Measurements from ENCODE around the gene CERS6. TPM values are rescaled to one million over a fixed set of nuclear protein-coding genes. Genes with fewer than 3 reads are reported as not detected.
A peak's percentile ranks its signal among the peaks of the same experiment; 100 is the strongest.

Gene CERS6
- polyA plus RNA-seq, 3 donors, result 7.6 to 17.7 (median 15.6) TPM

GRCh38 chr2:168690381-168690885 lies 234.4 kb downstream of the CERS6 start:
- Mint-ChIP-seq H3K4me1 (peaks cover 15% of the 10 kb centered on the region), H3K9me3 (no peaks in the 10 kb centered on the region), H3K27ac (no peak overlapping the region), H3K36me3 (peaks cover 26 to 34% of the 10 kb centered on the region in 2 donors), H3K27me3 (ENCODE audit: low read depth in 3 of 3) (no peaks in the 10 kb centered on the region), H3K4me3 (no peak overlapping the region)
- 92% methylated on average over 1 of the region's 1 CpG for WGBS (ENCODE audit: insufficient coverage)
- Histone ChIP-seq H3K4me2 (replicated peaks; ENCODE audit: extremely low read depth, low read length, poor library complexity, severe bottlenecking) (no peak overlapping the region), H3K9ac (ENCODE audit: insufficient read depth, low read length, poor library complexity, severe bottlenecking) (no peak overlapping the region), H3K4me3 (replicated peaks in 1 of 3; ENCODE audit: low read depth in 2 of 3, low read length in 3 of 3) (no peak overlapping the region), H3K4me1 (ENCODE audit: control insufficient read depth in 1 of 2, insufficient read depth in 2 of 2, low read length in 2 of 2) (peaks cover 14 to 15% of the 10 kb centered on the region in 2 donors), H3K36me3 (replicated peaks in 1 of 2; ENCODE audit: control insufficient read depth in 1 of 2, insufficient read depth in 2 of 2, low read length in 2 of 2) (peaks cover 21 to 39% of the 10 kb centered on the region in 2 donors), H3K27me3 (ENCODE audit: control insufficient read depth in 2 of 2, insufficient read depth in 2 of 2, low read length in 2 of 2) (no peaks in the 10 kb centered on the region), H3K27ac (ENCODE audit: low read depth in 1 of 2, low read length in 2 of 2) (no peak overlapping the region), H3K79me2 (ENCODE audit: insufficient read depth, low read length) (peaks cover 19% of the 10 kb centered on the region), H3K9me3 (replicated peaks in 1 of 2; ENCODE audit: control insufficient read depth in 1 of 2, insufficient read depth in 1 of 2, low read length in 2 of 2) (no peaks in the 10 kb centered on the region), H2AFZ (ENCODE audit: insufficient read depth, low read depth, low read length, poor library complexity, severe bottlenecking) (no peak overlapping the region), H4K20me1 (ENCODE audit: insufficient read depth, low read length) (peaks cover 7% of the 10 kb centered on the region)
- no peak for DNase-seq
- no peak for TF ChIP-seq CTCF (IDR thresholded peaks at IDR 0.05)
- intact Hi-C loops (cut with micrococcal nuclease), result no loop called here

- Histone ChIP-seq H4K20me1 (ENCODE audit: insufficient read depth, low read length) (peaks cover 7% of the 10 kb centered on the region), H3K4me1 (ENCODE audit: control insufficient read depth in 1 of 2, insufficient read depth in 2 of 2, low read length in 2 of 2) (peaks cover 7% of the 10 kb centered on the region in 2 donors), H3K4me3 (replicated peaks in 1 of 3; ENCODE audit: low read depth in 2 of 3, low read length in 3 of 3) (no peak overlapping the region), H3K9me3 (replicated peaks in 1 of 2; ENCODE audit: control insufficient read depth in 1 of 2, insufficient read depth in 1 of 2, low read length in 2 of 2) (no peaks in the 10 kb centered on the region), H3K9ac (ENCODE audit: insufficient read depth, low read length, poor library complexity, severe bottlenecking) (no peak overlapping the region), H3K27ac (ENCODE audit: low read depth in 1 of 2, low read length in 2 of 2) (no peak overlapping the region), H2AFZ (ENCODE audit: insufficient read depth, low read depth, low read length, poor library complexity, severe bottlenecking) (no peak overlapping the region), H3K27me3 (ENCODE audit: control insufficient read depth in 2 of 2, insufficient read depth in 2 of 2, low read length in 2 of 2) (no peaks in the 10 kb centered on the region), H3K4me2 (replicated peaks; ENCODE audit: extremely low read depth, low read length, poor library complexity, severe bottlenecking) (no peak overlapping the region), H3K36me3 (replicated peaks in 1 of 2; ENCODE audit: control insufficient read depth in 1 of 2, insufficient read depth in 2 of 2, low read length in 2 of 2) (peaks cover 27 to 46% of the 10 kb centered on the region in 2 donors), H3K79me2 (ENCODE audit: insufficient read depth, low read length) (peaks cover 19% of the 10 kb centered on the region)
- H3K4me3 Mint-ChIP-seq, result no peak overlapping the region
- DNase-seq, result no peak
- H3K36me3 Mint-ChIP-seq, result peaks cover 31 to 42% of the 10 kb centered on the region in 2 donors
- intact Hi-C loops (cut with micrococcal nuclease), result no loop called here
- WGBS (ENCODE audit: insufficient coverage), result 100% methylated on average over 1 of the region's 1 CpG
- peak overlapping the region in 1 of 7 donors; percentile 37 for H3K27ac Mint-ChIP-seq
- peaks cover 0 to 1% (median 0%) of the 10 kb centered on the region in 7 donors for H3K9me3 Mint-ChIP-seq
- no peaks in the 10 kb centered on the region for H3K27me3 Mint-ChIP-seq (ENCODE audit: low read depth in 3 of 3)
- H3K4me1 Mint-ChIP-seq, result peaks cover 7% of the 10 kb centered on the region
- no peak for TF ChIP-seq CTCF (IDR thresholded peaks at IDR 0.05)
Measured at GRCh38 chr2:168691221-168691620, 235.1 kb downstream of the CERS6 start.
